HepG2 (cell line): Measurements from ENCODE around the gene ABHD4. TPM values are rescaled to one million over a fixed set of nuclear protein-coding genes. Genes with fewer than 3 reads are reported as not detected.

Source experiments
- EEA1 ChIP-seq: sonication (generic); formaldehyde crosslinking; IDR thresholded peaks from 2 replicates; pipeline ENCODE4 v1.5.1; 2020; ENCODE audit warnings: mild to moderate bottlenecking, missing genetic modification reagents, borderline replicate concordance
- EZH2 ChIP-seq: conservative IDR thresholded peaks from 2 replicates; pipeline ENCODE4 v1.6.1; 2012; ENCODE audit warnings: mild to moderate bottlenecking, low read depth, low read length, moderate library complexity
- FOXO1 ChIP-seq: sonication (generic); formaldehyde crosslinking; IDR thresholded peaks from 2 replicates; pipeline ENCODE4 v1.4.0; 2020; ENCODE audit warnings: missing genetic modification reagents
- ISL2 ChIP-seq: sonication (generic); formaldehyde crosslinking; IDR thresholded peaks from 2 replicates; pipeline ENCODE4 v1.5.0; 2020; ENCODE audit warnings: missing genetic modification reagents
- NFE2 ChIP-seq: sonication (generic); formaldehyde crosslinking; IDR thresholded peaks from 2 replicates; pipeline ENCODE4 v1.4.0; 2020; ENCODE audit warnings: missing genetic modification reagents
- POLR2A ChIP-seq, 2 experiments: IDR thresholded peaks; 2 replicates each; pipeline ENCODE4 v1.6.1; 2011; ENCODE audit warnings: low read depth in 2 of 2, low read length in 2 of 2, mild to moderate bottlenecking in 1 of 2, moderate library complexity in 1 of 2; ENCODE audit not compliant: insufficient read depth in 1 of 2
- RBM22 ChIP-seq: fragments of 200-400 bp; formaldehyde crosslinking; optimal IDR thresholded peaks from 2 replicates; pipeline ENCODE3; 2017; ENCODE audit warnings: mild to moderate bottlenecking, low read length, moderate library complexity
- SOX6 ChIP-seq, 2 experiments: fragments of 450-650 bp in 1 of 2; sonication (generic) in 1 of 2; formaldehyde crosslinking in 1 of 2; IDR thresholded peaks; 2 replicates each; pipeline versions ENCODE4 v1.4.0 to v1.6.1; 2017 to 2020; ENCODE audit warnings: antibody characterized with exemption in 1 of 2, mild to moderate bottlenecking in 1 of 2, missing genetic modification reagents in 1 of 2
- ZNF224 ChIP-seq: sonication (generic); formaldehyde crosslinking; IDR thresholded peaks from 2 replicates; pipeline ENCODE4 v1.5.0; 2020; ENCODE audit warnings: mild to moderate bottlenecking, missing genetic modification reagents
- ZNF615 ChIP-seq: sonication (generic); formaldehyde crosslinking; IDR thresholded peaks from 2 replicates; pipeline ENCODE4 v1.5.0; 2020; ENCODE audit warnings: mild to moderate bottlenecking, missing genetic modification reagents, borderline replicate concordance
- ZNF790 ChIP-seq: sonication (generic); formaldehyde crosslinking; IDR thresholded peaks from 2 replicates; pipeline ENCODE4 v1.8.0; 2022; ENCODE audit warnings: missing genetic modification reagents, mild to moderate bottlenecking, borderline replicate concordance
- ZNF841 ChIP-seq: sonication (generic); formaldehyde crosslinking; IDR thresholded peaks from 2 replicates; pipeline ENCODE4 v1.8.1; 2023; ENCODE audit warnings: missing genetic modification reagents, borderline replicate concordance
- ZSCAN29 ChIP-seq: sonication (generic); formaldehyde crosslinking; conservative IDR thresholded peaks from 2 replicates; pipeline ENCODE4 v1.4.0; 2020; ENCODE audit warnings: mild to moderate bottlenecking, missing genetic modification reagents
- polyA plus RNA-seq, 8 experiments: library from polyadenylated mRNA; depleted of rRNA in 3 of 8; stranded (reverse) in 7 of 8; unstranded in 1 of 8; fragments of >200 nt; fragmentation: Illumina TruSeq in 4 of 8; extraction: Trizol in 4 of 8; gene quantifications; 2 replicates each; pipeline versions ENCODE4 v1.2.1 to v1.2.3, GENCODE V29; 2011 to 2016; ENCODE audit warnings: low read depth in 4 of 8, missing spikeins in 1 of 8, mixed read lengths in 1 of 8; ENCODE audit not compliant: insufficient read depth in 1 of 8
- total RNA-seq, 5 experiments: library from RNA; depleted of rRNA; stranded (reverse); fragments of >200 nt; fragmentation: Illumina TruSeq; extraction: Trizol; gene quantifications; 2 replicates each; pipeline ENCODE4 v1.2.3, GENCODE V29; 2016; ENCODE audit warnings: low read depth in 1 of 5
- TF ChIP-seq, protein P1 (sequence below): sonication (generic); formaldehyde crosslinking; IDR thresholded peaks from 2 replicates; pipeline ENCODE4 v1.4.0; 2020; ENCODE audit warnings: missing genetic modification reagents
- TF ChIP-seq, protein P2 (sequence below): sonication (generic); formaldehyde crosslinking; IDR thresholded peaks from 2 replicates; pipeline ENCODE4 v1.4.0; 2020; ENCODE audit warnings: mild to moderate bottlenecking, missing genetic modification reagents

Gene ABHD4
- total and polyA plus RNA-seq, 2 of the 13 experiments (the other 11 are each of a cell fraction or from before 2014, with no cell fraction given) = 16.1 to 47.5 TPM

DNA sequence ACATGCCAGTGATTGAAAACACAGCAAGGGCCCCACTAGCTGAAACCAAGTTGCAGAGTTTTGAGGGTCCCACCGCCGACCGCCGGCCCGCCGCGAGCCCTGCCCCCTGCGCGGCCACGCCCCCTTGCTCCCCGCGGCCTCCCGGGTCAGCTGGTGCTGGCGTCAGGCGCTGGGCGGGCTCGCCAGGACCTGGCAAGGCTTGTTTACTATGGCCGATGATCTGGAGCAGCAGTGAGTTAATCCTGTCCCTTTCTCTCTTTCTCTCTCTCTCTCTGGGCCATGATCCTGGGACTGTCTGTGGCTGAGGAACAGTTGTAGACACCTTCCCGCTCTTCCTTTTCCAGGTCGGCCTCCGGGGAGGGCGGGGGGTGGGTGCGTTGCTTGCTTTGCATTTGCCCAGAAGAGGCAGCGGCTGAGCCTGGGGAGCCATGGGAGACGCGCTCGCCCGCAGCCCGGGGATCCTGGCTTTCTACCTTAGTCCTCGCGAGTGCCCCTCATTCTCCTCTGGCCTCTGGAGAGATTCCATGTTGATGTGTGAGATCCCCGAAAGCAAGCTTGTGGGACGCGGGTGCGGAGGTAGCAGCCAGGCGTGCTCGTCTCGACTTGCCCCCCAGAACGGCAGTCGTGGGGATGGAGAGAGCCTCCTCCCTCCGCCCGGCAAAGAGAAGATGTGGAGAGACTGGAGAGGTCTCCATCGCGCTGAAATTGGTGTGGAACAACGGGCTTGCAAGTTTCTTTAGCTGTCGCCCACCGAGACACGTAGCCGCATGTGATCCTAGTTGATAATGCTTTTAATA lies at the start of gene ABHD4 (continued):
- no peak for TF ChIP-seq ZNF615 (CRISPR knock-in tag)
- no peak; the same call in 1 of the 2 replicates for TF ChIP-seq ISL2 (CRISPR knock-in tag)
- no peak; the same call in 1 of the 2 replicates for TF ChIP-seq ZNF790 (CRISPR knock-in tag)
- TF ChIP-seq, protein P1, sequence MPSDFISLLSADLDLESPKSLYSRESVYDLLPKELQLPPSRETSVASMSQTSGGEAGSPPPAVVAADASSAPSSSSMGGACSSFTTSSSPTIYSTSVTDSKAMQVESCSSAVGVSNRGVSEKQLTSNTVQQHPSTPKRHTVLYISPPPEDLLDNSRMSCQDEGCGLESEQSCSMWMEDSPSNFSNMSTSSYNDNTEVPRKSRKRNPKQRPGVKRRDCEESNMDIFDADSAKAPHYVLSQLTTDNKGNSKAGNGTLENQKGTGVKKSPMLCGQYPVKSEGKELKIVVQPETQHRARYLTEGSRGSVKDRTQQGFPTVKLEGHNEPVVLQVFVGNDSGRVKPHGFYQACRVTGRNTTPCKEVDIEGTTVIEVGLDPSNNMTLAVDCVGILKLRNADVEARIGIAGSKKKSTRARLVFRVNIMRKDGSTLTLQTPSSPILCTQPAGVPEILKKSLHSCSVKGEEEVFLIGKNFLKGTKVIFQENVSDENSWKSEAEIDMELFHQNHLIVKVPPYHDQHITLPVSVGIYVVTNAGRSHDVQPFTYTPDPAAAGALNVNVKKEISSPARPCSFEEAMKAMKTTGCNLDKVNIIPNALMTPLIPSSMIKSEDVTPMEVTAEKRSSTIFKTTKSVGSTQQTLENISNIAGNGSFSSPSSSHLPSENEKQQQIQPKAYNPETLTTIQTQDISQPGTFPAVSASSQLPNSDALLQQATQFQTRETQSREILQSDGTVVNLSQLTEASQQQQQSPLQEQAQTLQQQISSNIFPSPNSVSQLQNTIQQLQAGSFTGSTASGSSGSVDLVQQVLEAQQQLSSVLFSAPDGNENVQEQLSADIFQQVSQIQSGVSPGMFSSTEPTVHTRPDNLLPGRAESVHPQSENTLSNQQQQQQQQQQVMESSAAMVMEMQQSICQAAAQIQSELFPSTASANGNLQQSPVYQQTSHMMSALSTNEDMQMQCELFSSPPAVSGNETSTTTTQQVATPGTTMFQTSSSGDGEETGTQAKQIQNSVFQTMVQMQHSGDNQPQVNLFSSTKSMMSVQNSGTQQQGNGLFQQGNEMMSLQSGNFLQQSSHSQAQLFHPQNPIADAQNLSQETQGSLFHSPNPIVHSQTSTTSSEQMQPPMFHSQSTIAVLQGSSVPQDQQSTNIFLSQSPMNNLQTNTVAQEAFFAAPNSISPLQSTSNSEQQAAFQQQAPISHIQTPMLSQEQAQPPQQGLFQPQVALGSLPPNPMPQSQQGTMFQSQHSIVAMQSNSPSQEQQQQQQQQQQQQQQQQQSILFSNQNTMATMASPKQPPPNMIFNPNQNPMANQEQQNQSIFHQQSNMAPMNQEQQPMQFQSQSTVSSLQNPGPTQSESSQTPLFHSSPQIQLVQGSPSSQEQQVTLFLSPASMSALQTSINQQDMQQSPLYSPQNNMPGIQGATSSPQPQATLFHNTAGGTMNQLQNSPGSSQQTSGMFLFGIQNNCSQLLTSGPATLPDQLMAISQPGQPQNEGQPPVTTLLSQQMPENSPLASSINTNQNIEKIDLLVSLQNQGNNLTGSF (CRISPR knock-in tag) = peak; percentile 23; the same call in 1 of the 2 replicates
- no peak for TF ChIP-seq EZH2
- TF ChIP-seq ZNF224 (CRISPR knock-in tag) = peak; percentile 94; the same call in 1 of the 2 replicates
- TF ChIP-seq EEA1 (CRISPR knock-in tag) = 0 out of 2 replicates have a peak, but pooled peaks have one; percentile 20
- peak; percentile 93 for TF ChIP-seq FOXO1
- TF ChIP-seq, protein P2, sequence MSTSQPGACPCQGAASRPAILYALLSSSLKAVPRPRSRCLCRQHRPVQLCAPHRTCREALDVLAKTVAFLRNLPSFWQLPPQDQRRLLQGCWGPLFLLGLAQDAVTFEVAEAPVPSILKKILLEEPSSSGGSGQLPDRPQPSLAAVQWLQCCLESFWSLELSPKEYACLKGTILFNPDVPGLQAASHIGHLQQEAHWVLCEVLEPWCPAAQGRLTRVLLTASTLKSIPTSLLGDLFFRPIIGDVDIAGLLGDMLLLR (CRISPR knock-in tag) = peak; percentile 48; the same call in 1 of the 2 replicates
- no peak for TF ChIP-seq ZNF841 (CRISPR knock-in tag)
- no peak for TF ChIP-seq SOX6 (IDR thresholded peaks at IDR 0.05)
- TF ChIP-seq SOX6 (CRISPR knock-in tag; IDR thresholded peaks at IDR 0.05) = peak; percentile 38
- peak; percentile 62; the same call in 1 of the 2 replicates for TF ChIP-seq ZSCAN29 (CRISPR knock-in tag)
- TF ChIP-seq POLR2A (IDR thresholded peaks at IDR 0.05; ENCODE audit: insufficient read depth in 1 of 2, low read depth in 2 of 2, low read length in 2 of 2) = peak in 1 of 2 experiments; percentile 85; a peak in 2 of 4 replicates
- TF ChIP-seq NFE2 = no peak
- TF ChIP-seq RBM22 = no peak
